ENCODE data around the gene GNG13. TPM values are rescaled to one million over a fixed set of nuclear protein-coding genes. Genes with fewer than 3 reads are reported as not detected.

The GNG13 gene
- total and polyA plus RNA-seq, 8 donors: 0.17 to 0.27 TPM; not detected in 6

GRCh38 chr16:845351-845745 lies 44.8 kb upstream of the GNG13 start:
- peaks cover 0 to 15% of the 10 kb centered on the region in 2 donors for H3K27me3 ChIP-seq
- H3K4me3 ChIP-seq: no peak overlapping the region
- no peak for TF ChIP-seq CTCF (IDR thresholded peaks at IDR 0.05)
- DNase-seq (peak in 1 of 4 donors; percentile 66), ATAC-seq (no peak)
- peaks cover 0 to 8% of the 10 kb centered on the region in 2 donors for H3K9me3 ChIP-seq
- no peak overlapping the region for H3K27ac ChIP-seq
- no peaks in the 10 kb centered on the region for H3K36me3 ChIP-seq
- intact Hi-C loops (cut with DNase I): no loop called here
- no peaks in the 10 kb centered on the region for H3K4me1 ChIP-seq

GRCh38 chr16:844638-845350 lies 44.3 kb upstream of the GNG13 start:
- intact Hi-C loops (cut with DNase I): no loop called here
- peaks cover 0 to 8% of the 10 kb centered on the region in 2 donors for H3K9me3 ChIP-seq
- no peaks in the 10 kb centered on the region for H3K4me1 ChIP-seq
- H3K27ac ChIP-seq: no peak overlapping the region
- H3K27me3 ChIP-seq: peaks cover 0 to 20% of the 10 kb centered on the region in 2 donors
- no peaks in the 10 kb centered on the region for H3K36me3 ChIP-seq
- DNase-seq (peak in 1 of 4 donors; percentile 81), ATAC-seq (no peak)
- no peak for TF ChIP-seq CTCF (IDR thresholded peaks at IDR 0.05)
- H3K4me3 ChIP-seq: no peak overlapping the region

GRCh38 chr16:843771-844170 lies 43.2 kb upstream of the GNG13 start:
- Histone ChIP-seq H3K4me1 (no peaks in the 10 kb centered on the region), H3K4me3 (no peak overlapping the region), H3K36me3 (no peaks in the 10 kb centered on the region), H3K27me3 (peaks cover 0 to 30% of the 10 kb centered on the region in 2 donors), H3K9me3 (peaks cover 0 to 8% of the 10 kb centered on the region in 2 donors), H3K27ac (no peak overlapping the region)
- peak in 1 of 4 donors; percentile 66 for DNase-seq
- ATAC-seq: no peak
- intact Hi-C loops (cut with DNase I): no loop called here
- no peak for TF ChIP-seq CTCF (IDR thresholded peaks at IDR 0.05)

- no peak for TF ChIP-seq CTCF (IDR thresholded peaks at IDR 0.05)
- DNase-seq (peak in 1 of 4 donors; percentile 77), ATAC-seq (no peak)
- Histone ChIP-seq H3K36me3 (no peaks in the 10 kb centered on the region), H3K4me3 (no peak overlapping the region), H3K27ac (no peak overlapping the region), H3K4me1 (no peaks in the 10 kb centered on the region), H3K9me3 (peaks cover 0 to 3% of the 10 kb centered on the region in 2 donors), H3K27me3 (peaks cover 0 to 33% of the 10 kb centered on the region in 2 donors)
- intact Hi-C loops (cut with DNase I): no loop called here
Observed at GRCh38 chr16:842711-843560, 42.4 kb upstream of the GNG13 start.

GRCh38 chr16:842061-842476 lies 41.5 kb upstream of the GNG13 start:
- DNase-seq (peak in 3 of 4 donors; percentile 8 to 74 (median 53)), ATAC-seq (peak; percentile 14)
- Histone ChIP-seq H3K36me3 (no peaks in the 10 kb centered on the region), H3K4me1 (no peaks in the 10 kb centered on the region), H3K27ac (no peak overlapping the region), H3K4me3 (no peak overlapping the region), H3K9me3 (peaks cover 0 to 8% of the 10 kb centered on the region in 2 donors), H3K27me3 (peaks cover 0 to 33% of the 10 kb centered on the region in 2 donors)
- intact Hi-C loops (cut with DNase I): no loop called here
- TF ChIP-seq CTCF (IDR thresholded peaks at IDR 0.05): no peak

All from left lung (tissue), 10 donors.